Hepatocyte (in vitro differentiated cells): ENCODE data around the gene NUMA1.

Experiments used
- CTCF ChIP-seq: fragments of 200-600 bp; sonication (generic); IDR thresholded peaks from 2 replicates; pipeline ENCODE4 v1.5.1; 2016; ENCODE audit warnings: antibody characterized with exemption, mild to moderate bottlenecking; ENCODE audit not compliant: poor library complexity
- EZH2 ChIP-seq: fragments of 200-600 bp; sonication (generic); IDR thresholded peaks from 2 replicates; pipeline ENCODE4 v1.6.1; 2016; ENCODE audit warnings: antibody characterized with exemption, mild to moderate bottlenecking, borderline replicate concordance
- EZH2phosphoT487 ChIP-seq: fragments of 200-600 bp; sonication (generic); IDR thresholded peaks from one replicate; pipeline ENCODE4 v1.6.1; 2018; ENCODE audit warnings: antibody characterized with exemption, mild to moderate bottlenecking, low read depth, moderate library complexity; ENCODE audit not compliant: unreplicated experiment, severe bottlenecking

GRCh38 chr11:72084965-72085364 lies 4.6 kb upstream of the NUMA1 start:
- TF ChIP-seq CTCF, result no peak
- no peak for TF ChIP-seq EZH2
- TF ChIP-seq EZH2phosphoT487, result no peak
